GM23338 (cell line): ENCODE measurements around the gene REEP1.

Experiments used
- CTCF ChIP-seq, 2 experiments: fragments of 200-600 bp in 1 of 2; sonication (generic) in 1 of 2; conservative IDR thresholded peaks; 2 replicates each; pipeline versions ENCODE4 v1.5.1 to v1.6.1; 2016 to 2017; ENCODE audit warnings: antibody characterized with exemption in 2 of 2, low read depth in 2 of 2, mild to moderate bottlenecking in 2 of 2, moderate library complexity in 1 of 2
- EZH2 ChIP-seq: fragments of 200-600 bp; sonication (generic); IDR thresholded peaks from one replicate; pipeline ENCODE4 v1.8.0; 2017; ENCODE audit warnings: antibody characterized with exemption, mild to moderate bottlenecking, low read depth; ENCODE audit not compliant: unreplicated experiment
- REST ChIP-seq: IDR thresholded peaks from one replicate; pipeline ENCODE4 v1.6.1; 2018; ENCODE audit warnings: antibody characterized with exemption; ENCODE audit not compliant: unreplicated experiment

GRCh38 chr2:86213699-86214502 lies 123.5 kb downstream of the REEP1 start:
- TF ChIP-seq CTCF (conservative IDR thresholded peaks at IDR 0.05; ENCODE audit: low read depth in 2 of 2) (no peak), EZH2 (no peak), REST (no peak)
